SK-N-SH (cell line): ENCODE measurements around the gene HS1BP3. TPM values are rescaled to one million over a fixed set of nuclear protein-coding genes. Genes with fewer than 3 reads are reported as not detected.

Experiments
- CHD2 ChIP-seq: fragments of 150-350 bp; IDR thresholded peaks from 2 replicates; pipeline ENCODE4 v1.6.1; 2018; ENCODE audit warnings: low read length; ENCODE audit not compliant: partially characterized antibody
- EZH2phosphoT487 ChIP-seq: fragments of 200-600 bp; sonication (generic); IDR thresholded peaks from 2 replicates; pipeline ENCODE4 v1.6.1; 2017; ENCODE audit warnings: low read depth, mixed run types, mild to moderate bottlenecking, antibody characterized with exemption, moderate library complexity, borderline replicate concordance
- FOSL2 ChIP-seq: IDR thresholded peaks from 2 replicates; pipeline ENCODE4 v1.4.0; 2012; ENCODE audit warnings: low read depth, mild to moderate bottlenecking, moderate library complexity, borderline replicate concordance
- FOXM1 ChIP-seq: IDR thresholded peaks from 2 replicates; pipeline ENCODE4 v1.4.0; 2012; ENCODE audit warnings: low read depth, mild to moderate bottlenecking
- GATA2 ChIP-seq: sonication (generic); formaldehyde crosslinking; IDR thresholded peaks from 2 replicates; pipeline ENCODE4 v1.5.0; 2020; ENCODE audit warnings: mild to moderate bottlenecking, missing genetic modification reagents
- JUND ChIP-seq: IDR thresholded peaks from 2 replicates; pipeline ENCODE4 v1.4.0; 2012
- MEF2A ChIP-seq: IDR thresholded peaks from 2 replicates; pipeline ENCODE4 v1.4.0; 2012; ENCODE audit warnings: low read depth, borderline replicate concordance
- POLR2AphosphoS5 ChIP-seq: IDR thresholded peaks from 2 replicates; pipeline ENCODE4 v1.6.1; 2012; ENCODE audit warnings: low read depth, low read length
- RAD21 ChIP-seq: IDR thresholded peaks from 2 replicates; pipeline ENCODE4 v1.6.1; 2012; ENCODE audit warnings: mild to moderate bottlenecking, low read length
- RCOR1 ChIP-seq: fragments of 150-350 bp; IDR thresholded peaks from 2 replicates; pipeline ENCODE4 v1.6.1; 2017; ENCODE audit warnings: antibody characterized with exemption, low read length
- RXRA ChIP-seq: IDR thresholded peaks from 2 replicates; pipeline ENCODE4 v1.4.0; 2012; ENCODE audit warnings: low read depth, mild to moderate bottlenecking, borderline replicate concordance
- SIN3A ChIP-seq: IDR thresholded peaks from 2 replicates; pipeline ENCODE4 v1.6.1; 2012; ENCODE audit warnings: low read depth, mild to moderate bottlenecking, low read length, moderate library complexity, borderline replicate concordance
- SMC3 ChIP-seq: IDR thresholded peaks from 2 replicates; pipeline ENCODE4 v1.6.1; 2012; ENCODE audit warnings: low read depth, low read length, improper control_type of control experiment
- TCF12 ChIP-seq: IDR thresholded peaks from 2 replicates; pipeline ENCODE4 v1.4.0; 2012
- YY1 ChIP-seq: IDR thresholded peaks from 2 replicates; pipeline ENCODE4 v1.4.0; 2012; ENCODE audit warnings: low read depth, mild to moderate bottlenecking
- polyA plus RNA-seq, 3 experiments: library from polyadenylated mRNA; depleted of rRNA; stranded (reverse); fragments of >200 nt; gene quantifications; 2 replicates each; pipeline ENCODE4 v1.2.3, GENCODE V29; 2012
- TF ChIP-seq, protein P1 (sequence below): IDR thresholded peaks from 2 replicates; pipeline ENCODE4 v1.6.1; 2012; ENCODE audit warnings: mild to moderate bottlenecking, low read depth, low read length, moderate library complexity
- TF ChIP-seq, protein P2 (sequence below): IDR thresholded peaks from 2 replicates; pipeline ENCODE4; 2012
- TF ChIP-seq, protein P3 (sequence below): IDR thresholded peaks from 2 replicates; pipeline ENCODE4 v1.4.0; 2012; ENCODE audit warnings: low read depth
- TF ChIP-seq, protein P4 (sequence below): IDR thresholded peaks from 2 replicates; pipeline ENCODE4 v1.4.0; 2012; ENCODE audit warnings: low read depth, borderline replicate concordance
- TF ChIP-seq, protein P5 (sequence below): fragments of 150-350 bp; IDR thresholded peaks from 2 replicates; pipeline ENCODE4 v1.6.1; 2017; ENCODE audit warnings: antibody characterized with exemption, low read length, low read depth, borderline replicate concordance
- TF ChIP-seq, protein P6 (sequence below): fragments of 200-600 bp; sonication (generic); IDR thresholded peaks from 2 replicates; pipeline ENCODE4 v1.6.1; 2017; ENCODE audit warnings: antibody characterized with exemption, mild to moderate bottlenecking, moderate library complexity

HS1BP3 gene
- polyA plus RNA-seq, 1 of the 3 experiments (the other 2 are of a cell fraction), result 20.1 TPM

DNA sequence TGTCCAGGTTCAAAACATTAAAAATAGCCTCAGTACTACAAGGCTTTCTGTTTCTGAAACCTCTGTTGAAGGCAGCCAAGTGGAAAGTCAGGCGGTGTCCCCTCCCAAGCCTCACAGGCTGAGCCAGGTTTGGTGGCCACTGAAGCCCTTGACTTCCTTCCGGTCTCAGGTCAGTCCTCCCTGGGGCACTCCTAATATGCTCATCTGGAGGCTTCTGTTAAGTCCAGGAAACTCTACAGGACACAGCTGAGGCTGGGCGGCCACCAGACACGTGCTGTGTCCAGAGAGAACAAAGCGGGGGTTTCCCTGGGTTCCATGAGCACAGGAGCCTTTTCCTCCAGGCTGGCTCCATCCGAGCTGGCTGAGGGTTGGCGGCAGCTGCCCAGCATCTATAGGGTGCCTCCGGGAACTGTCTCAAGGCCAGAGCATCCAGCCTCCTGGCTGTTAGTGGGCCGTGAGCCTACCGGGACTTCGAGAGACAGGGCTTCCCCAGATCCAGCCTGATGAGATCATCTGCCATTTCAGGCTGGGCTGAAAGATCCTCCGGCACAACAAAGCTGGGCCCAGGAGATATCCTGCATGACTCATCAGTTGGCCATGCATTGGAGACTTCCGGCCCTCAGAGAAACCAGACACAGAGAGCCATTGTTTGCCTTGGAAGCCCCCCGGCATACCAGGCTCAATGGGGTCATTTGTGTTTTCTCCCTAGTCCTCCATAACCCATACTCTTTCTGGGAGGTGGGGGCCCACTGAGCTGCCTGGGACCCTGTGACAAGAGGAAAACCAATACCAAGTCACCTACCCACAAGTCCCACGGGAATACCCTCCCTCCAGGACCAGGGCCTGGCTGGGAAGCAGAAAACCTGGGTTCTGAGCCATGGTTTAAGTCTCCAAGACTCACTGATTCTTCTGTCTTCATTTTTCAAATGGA lies 71.7 kb downstream of the HS1BP3 start (continued):
- peak; percentile 75; the same call in 1 of the 2 replicates for TF ChIP-seq POLR2AphosphoS5
- TF ChIP-seq MEF2A, result peak; percentile 100
- TF ChIP-seq YY1, result peak; percentile 78
- TF ChIP-seq, protein P1, sequence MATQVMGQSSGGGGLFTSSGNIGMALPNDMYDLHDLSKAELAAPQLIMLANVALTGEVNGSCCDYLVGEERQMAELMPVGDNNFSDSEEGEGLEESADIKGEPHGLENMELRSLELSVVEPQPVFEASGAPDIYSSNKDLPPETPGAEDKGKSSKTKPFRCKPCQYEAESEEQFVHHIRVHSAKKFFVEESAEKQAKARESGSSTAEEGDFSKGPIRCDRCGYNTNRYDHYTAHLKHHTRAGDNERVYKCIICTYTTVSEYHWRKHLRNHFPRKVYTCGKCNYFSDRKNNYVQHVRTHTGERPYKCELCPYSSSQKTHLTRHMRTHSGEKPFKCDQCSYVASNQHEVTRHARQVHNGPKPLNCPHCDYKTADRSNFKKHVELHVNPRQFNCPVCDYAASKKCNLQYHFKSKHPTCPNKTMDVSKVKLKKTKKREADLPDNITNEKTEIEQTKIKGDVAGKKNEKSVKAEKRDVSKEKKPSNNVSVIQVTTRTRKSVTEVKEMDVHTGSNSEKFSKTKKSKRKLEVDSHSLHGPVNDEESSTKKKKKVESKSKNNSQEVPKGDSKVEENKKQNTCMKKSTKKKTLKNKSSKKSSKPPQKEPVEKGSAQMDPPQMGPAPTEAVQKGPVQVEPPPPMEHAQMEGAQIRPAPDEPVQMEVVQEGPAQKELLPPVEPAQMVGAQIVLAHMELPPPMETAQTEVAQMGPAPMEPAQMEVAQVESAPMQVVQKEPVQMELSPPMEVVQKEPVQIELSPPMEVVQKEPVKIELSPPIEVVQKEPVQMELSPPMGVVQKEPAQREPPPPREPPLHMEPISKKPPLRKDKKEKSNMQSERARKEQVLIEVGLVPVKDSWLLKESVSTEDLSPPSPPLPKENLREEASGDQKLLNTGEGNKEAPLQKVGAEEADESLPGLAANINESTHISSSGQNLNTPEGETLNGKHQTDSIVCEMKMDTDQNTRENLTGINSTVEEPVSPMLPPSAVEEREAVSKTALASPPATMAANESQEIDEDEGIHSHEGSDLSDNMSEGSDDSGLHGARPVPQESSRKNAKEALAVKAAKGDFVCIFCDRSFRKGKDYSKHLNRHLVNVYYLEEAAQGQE, result peak; percentile 55; the same call in 1 of the 2 replicates
- peak; percentile 94 for TF ChIP-seq TCF12
- TF ChIP-seq, protein P2, sequence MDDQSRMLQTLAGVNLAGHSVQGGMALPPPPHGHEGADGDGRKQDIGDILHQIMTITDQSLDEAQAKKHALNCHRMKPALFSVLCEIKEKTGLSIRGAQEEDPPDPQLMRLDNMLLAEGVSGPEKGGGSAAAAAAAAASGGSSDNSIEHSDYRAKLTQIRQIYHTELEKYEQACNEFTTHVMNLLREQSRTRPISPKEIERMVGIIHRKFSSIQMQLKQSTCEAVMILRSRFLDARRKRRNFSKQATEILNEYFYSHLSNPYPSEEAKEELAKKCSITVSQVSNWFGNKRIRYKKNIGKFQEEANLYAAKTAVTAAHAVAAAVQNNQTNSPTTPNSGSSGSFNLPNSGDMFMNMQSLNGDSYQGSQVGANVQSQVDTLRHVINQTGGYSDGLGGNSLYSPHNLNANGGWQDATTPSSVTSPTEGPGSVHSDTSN, result peak; percentile 87
- no peak for TF ChIP-seq RCOR1
- no peak for TF ChIP-seq EZH2phosphoT487
- peak; percentile 99 for TF ChIP-seq FOSL2
- TF ChIP-seq RAD21, result no peak
- TF ChIP-seq CHD2, result peak; percentile 17
- no peak for TF ChIP-seq SMC3
- TF ChIP-seq JUND, result peak; percentile 100
- TF ChIP-seq SIN3A, result peak; percentile 80; the same call in 1 of the 2 replicates
- no peak for TF ChIP-seq GATA2
- TF ChIP-seq RXRA, result peak; percentile 92; the same call in 1 of the 2 replicates
- TF ChIP-seq, protein P3, sequence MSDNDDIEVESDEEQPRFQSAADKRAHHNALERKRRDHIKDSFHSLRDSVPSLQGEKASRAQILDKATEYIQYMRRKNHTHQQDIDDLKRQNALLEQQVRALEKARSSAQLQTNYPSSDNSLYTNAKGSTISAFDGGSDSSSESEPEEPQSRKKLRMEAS, result peak; percentile 94
- peak; percentile 84 for TF ChIP-seq FOXM1
- TF ChIP-seq, protein P4, sequence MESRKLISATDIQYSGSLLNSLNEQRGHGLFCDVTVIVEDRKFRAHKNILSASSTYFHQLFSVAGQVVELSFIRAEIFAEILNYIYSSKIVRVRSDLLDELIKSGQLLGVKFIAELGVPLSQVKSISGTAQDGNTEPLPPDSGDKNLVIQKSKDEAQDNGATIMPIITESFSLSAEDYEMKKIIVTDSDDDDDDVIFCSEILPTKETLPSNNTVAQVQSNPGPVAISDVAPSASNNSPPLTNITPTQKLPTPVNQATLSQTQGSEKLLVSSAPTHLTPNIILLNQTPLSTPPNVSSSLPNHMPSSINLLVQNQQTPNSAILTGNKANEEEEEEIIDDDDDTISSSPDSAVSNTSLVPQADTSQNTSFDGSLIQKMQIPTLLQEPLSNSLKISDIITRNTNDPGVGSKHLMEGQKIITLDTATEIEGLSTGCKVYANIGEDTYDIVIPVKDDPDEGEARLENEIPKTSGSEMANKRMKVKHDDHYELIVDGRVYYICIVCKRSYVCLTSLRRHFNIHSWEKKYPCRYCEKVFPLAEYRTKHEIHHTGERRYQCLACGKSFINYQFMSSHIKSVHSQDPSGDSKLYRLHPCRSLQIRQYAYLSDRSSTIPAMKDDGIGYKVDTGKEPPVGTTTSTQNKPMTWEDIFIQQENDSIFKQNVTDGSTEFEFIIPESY, result peak; percentile 84; the same call in 1 of the 2 replicates
- TF ChIP-seq, protein P5, sequence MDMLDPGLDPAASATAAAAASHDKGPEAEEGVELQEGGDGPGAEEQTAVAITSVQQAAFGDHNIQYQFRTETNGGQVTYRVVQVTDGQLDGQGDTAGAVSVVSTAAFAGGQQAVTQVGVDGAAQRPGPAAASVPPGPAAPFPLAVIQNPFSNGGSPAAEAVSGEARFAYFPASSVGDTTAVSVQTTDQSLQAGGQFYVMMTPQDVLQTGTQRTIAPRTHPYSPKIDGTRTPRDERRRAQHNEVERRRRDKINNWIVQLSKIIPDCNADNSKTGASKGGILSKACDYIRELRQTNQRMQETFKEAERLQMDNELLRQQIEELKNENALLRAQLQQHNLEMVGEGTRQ, result no peak
- TF ChIP-seq, protein P6, sequence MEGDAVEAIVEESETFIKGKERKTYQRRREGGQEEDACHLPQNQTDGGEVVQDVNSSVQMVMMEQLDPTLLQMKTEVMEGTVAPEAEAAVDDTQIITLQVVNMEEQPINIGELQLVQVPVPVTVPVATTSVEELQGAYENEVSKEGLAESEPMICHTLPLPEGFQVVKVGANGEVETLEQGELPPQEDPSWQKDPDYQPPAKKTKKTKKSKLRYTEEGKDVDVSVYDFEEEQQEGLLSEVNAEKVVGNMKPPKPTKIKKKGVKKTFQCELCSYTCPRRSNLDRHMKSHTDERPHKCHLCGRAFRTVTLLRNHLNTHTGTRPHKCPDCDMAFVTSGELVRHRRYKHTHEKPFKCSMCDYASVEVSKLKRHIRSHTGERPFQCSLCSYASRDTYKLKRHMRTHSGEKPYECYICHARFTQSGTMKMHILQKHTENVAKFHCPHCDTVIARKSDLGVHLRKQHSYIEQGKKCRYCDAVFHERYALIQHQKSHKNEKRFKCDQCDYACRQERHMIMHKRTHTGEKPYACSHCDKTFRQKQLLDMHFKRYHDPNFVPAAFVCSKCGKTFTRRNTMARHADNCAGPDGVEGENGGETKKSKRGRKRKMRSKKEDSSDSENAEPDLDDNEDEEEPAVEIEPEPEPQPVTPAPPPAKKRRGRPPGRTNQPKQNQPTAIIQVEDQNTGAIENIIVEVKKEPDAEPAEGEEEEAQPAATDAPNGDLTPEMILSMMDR, result no peak
